ENCODE data around the gene RRAS.

RRAS gene

DNA sequence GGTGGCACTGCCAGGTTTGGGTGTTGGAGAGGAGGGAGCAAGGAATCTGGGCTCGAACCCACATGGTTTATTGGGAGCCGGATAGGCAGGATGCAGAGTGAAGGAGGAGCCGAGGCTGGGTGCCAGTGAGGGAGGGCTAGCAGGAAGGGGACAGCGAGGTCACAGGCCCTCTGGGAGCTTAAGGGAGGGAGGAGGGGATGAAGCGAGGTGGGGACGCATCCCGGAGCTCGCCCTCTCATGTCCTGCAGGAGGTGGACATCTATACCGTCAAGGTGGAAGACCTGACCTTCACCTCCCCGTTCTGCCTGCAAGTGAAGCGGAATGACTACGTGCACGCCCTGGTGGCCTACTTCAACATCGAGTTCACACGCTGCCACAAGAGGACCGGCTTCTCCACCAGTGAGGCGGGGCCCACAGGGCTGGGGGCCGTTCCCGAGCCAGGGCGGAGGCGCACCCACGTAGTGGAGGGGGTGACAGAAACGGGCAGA lies 45.9 kb upstream of the RRAS start:
- TF ChIP-seq, protein P1, sequence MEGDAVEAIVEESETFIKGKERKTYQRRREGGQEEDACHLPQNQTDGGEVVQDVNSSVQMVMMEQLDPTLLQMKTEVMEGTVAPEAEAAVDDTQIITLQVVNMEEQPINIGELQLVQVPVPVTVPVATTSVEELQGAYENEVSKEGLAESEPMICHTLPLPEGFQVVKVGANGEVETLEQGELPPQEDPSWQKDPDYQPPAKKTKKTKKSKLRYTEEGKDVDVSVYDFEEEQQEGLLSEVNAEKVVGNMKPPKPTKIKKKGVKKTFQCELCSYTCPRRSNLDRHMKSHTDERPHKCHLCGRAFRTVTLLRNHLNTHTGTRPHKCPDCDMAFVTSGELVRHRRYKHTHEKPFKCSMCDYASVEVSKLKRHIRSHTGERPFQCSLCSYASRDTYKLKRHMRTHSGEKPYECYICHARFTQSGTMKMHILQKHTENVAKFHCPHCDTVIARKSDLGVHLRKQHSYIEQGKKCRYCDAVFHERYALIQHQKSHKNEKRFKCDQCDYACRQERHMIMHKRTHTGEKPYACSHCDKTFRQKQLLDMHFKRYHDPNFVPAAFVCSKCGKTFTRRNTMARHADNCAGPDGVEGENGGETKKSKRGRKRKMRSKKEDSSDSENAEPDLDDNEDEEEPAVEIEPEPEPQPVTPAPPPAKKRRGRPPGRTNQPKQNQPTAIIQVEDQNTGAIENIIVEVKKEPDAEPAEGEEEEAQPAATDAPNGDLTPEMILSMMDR (IDR thresholded peaks at IDR 0.05): no peak
- Histone ChIP-seq H3K27ac (no peak overlapping the region), H3K4me3 (no peak overlapping the region)
- DNase-seq (ENCODE audit: low spot score): no peak

DNA sequence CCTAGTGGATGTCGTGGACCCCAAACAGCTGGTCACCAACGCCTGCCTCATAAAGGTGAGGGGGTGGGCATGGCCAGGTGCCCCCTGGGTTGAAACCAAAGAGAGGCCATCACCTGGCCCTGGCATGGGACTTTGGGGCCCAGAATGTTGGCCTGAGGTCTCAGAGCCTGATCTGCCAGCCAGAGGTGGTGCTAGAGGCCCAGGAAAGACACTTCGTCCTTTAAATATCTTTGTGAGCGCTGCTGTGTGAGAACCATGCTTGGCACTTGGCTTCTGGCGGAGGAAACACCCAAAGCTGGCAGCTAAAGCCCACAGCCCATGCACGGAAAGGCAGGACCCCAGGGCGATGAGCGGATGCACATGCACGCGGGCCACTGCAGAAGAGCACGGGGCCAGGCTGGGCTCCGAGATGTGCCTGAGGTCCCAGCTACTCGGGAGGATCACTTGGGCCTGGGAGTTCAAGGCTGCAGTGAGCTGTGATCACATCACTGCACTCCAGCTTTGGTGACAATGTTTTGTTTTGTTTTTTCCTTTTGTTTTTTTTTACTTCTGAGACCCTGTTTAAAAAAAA lies 45.1 kb upstream of the RRAS start:
- DNase-seq (ENCODE audit: low spot score): no peak
- Histone ChIP-seq H3K4me3 (no peak overlapping the region), H3K27ac (no peak overlapping the region)
- TF ChIP-seq, protein P1 (IDR thresholded peaks at IDR 0.05): no peak

DNA sequence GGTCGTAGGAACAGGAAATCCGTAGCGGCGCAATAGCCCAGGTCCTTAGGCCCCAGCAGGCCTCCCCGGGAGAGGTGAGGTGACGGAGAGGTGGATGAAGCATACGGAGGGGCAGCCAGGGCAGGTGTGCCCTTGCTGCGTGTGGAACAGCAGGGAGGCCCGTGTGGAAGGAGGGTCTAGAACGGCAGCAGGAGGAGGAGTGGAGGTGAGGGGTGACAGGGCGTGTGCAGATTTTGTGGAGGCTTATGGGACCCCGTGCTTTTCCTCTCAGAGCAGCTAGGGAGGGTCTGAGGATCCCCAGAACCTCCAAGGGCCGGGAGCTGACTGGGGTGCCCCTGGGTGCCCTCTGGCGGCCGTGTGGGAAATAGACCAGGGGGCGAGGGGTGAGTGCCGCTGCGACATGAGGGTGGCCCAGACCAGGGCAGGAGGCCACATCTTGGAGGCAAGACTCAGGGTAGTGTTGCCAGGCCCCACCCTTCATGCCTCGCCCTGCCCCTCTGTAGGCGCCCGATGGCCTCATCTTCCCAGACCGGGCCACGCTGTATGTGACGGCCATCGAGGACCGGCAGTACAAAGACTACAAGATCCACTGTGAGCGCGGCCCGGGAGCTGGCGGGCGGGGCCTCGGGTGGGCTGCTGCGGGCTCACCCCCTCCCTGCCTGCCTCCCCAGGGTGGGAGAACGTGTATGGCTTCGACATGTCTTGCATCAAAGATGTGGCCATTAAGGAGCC lies 44.5 kb upstream of the RRAS start:
- Histone ChIP-seq H3K27ac (no peak overlapping the region), H3K4me3 (no peak overlapping the region)
- TF ChIP-seq, protein P1 (IDR thresholded peaks at IDR 0.05): no peak
- DNase-seq (ENCODE audit: low spot score): no peak

DNA sequence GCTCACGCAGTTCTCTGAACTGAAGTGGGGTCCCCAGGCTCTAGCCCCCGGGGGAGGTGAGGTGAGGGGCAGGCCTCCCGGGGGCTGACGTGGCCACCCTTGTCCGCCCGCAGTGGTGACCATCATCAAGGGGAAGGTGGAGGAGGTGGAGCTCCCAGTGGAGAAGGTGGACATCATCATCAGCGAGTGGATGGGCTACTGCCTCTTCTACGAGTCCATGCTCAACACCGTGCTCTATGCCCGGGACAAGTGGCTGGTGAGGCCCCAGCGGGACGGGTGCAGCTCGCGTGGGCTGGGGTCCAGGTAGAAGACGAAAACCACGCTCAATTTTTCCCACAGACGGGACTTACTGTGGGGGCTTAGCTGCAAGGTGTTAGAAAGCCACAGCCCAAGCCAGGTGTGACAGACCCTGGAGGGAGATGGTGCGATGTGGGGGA lies 43.9 kb upstream of the RRAS start:
- H3K27ac ChIP-seq: no peak overlapping the region
- DNase-seq (ENCODE audit: low spot score): peak; percentile 59
- no peak overlapping the region for H3K4me3 ChIP-seq
- TF ChIP-seq, protein P1 (IDR thresholded peaks at IDR 0.05): no peak

DNA sequence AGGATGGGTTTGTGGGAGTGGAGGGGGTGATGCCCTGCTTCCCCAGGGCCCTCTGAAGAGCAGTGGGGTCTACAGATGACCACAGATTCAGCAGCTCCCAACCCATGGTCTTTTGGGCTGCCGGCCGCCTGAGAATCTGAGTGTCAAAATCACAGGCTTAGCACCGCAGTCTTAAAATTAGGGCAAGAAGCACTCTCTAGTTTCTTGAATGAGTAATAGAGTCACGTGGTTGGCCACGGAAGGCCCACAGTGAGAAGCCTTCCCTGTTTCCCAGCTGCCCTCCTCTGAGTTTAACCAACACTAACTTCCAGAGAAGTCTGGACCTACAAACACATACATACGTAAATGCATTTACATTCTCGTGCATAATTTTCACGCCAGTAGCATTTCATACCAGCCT lies 42.3 kb upstream of the RRAS start:
- no peak for DNase-seq (ENCODE audit: low spot score)
- TF ChIP-seq, protein P1 (IDR thresholded peaks at IDR 0.05): no peak
- no peak overlapping the region for H3K27ac ChIP-seq
- no peak overlapping the region for H3K4me3 ChIP-seq

DNA sequence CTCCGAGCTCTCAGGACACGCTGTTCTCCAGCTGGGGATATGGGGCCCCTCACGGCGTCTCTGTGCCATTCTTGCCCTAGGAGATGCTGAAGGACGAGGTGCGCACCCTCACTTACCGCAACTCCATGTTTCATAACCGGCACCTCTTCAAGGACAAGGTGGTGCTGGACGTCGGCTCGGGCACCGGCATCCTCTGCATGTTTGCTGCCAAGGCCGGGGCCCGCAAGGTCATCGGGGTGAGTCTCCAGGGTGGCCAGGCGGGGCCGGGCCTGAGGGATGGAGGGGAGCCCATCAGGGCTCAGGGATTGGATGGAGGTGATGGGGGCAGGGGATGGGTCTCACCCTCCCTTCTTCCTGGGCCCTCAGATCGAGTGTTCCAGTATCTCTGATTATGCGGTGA lies 41.9 kb upstream of the RRAS start:
- TF ChIP-seq, protein P1 (IDR thresholded peaks at IDR 0.05): no peak
- Histone ChIP-seq H3K4me3 (no peak overlapping the region), H3K27ac (no peak overlapping the region)
- no peak for DNase-seq (ENCODE audit: low spot score)

Data from coronary artery (tissue), 2 donors.